Measurements from ENCODE around the gene ITPA. TPM values are rescaled to one million over a fixed set of nuclear protein-coding genes. Genes with fewer than 3 reads are reported as not detected.

Gene ITPA
- total RNA-seq, 1 donor from 2014 or later = 43.4 TPM

DNA sequence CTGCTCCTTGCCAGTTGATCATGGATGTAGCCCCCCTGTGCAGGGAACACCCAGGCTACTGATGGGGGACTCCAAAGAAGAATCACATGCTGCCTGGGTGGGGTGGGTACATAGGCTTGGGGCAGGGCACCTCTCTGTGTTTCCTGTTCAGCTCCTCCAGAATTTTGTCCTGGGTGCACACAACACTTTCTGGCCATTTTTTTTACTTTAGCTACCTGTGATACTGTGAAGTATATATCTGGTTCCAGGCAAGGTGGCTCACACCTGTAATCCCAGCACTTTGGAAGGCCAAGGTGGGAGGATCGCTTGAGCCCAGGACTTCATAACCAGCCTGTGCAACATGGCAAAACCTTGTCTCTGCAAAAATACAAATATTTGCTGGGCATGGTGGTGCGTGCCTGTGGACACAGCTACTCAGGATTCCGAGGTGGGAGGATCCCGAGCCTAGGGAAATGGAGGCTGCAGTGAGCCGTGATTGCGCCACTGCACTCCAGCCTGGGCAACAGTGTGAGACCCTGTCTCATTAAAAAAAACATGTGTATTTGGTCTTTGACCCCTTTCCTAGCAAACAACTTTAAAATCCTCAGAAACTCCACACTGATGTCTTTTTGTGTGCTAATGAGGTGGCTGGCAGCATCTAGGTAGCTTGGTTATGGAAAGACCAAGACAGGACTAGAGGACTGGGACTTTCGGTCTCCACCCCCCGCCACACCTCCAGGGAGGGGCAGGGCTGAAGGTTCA is 15.6 kb downstream of the ITPA start:
- H3K36me3 Mint-ChIP-seq (ENCODE audit: low read depth) = peaks cover 7% of the 10 kb centered on the region
- H3K27ac Mint-ChIP-seq (ENCODE audit: unreplicated experiment) = no peak overlapping the region
- TF ChIP-seq, protein P1, sequence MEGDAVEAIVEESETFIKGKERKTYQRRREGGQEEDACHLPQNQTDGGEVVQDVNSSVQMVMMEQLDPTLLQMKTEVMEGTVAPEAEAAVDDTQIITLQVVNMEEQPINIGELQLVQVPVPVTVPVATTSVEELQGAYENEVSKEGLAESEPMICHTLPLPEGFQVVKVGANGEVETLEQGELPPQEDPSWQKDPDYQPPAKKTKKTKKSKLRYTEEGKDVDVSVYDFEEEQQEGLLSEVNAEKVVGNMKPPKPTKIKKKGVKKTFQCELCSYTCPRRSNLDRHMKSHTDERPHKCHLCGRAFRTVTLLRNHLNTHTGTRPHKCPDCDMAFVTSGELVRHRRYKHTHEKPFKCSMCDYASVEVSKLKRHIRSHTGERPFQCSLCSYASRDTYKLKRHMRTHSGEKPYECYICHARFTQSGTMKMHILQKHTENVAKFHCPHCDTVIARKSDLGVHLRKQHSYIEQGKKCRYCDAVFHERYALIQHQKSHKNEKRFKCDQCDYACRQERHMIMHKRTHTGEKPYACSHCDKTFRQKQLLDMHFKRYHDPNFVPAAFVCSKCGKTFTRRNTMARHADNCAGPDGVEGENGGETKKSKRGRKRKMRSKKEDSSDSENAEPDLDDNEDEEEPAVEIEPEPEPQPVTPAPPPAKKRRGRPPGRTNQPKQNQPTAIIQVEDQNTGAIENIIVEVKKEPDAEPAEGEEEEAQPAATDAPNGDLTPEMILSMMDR (IDR thresholded peaks at IDR 0.05) = no peak
- H3K4me1 Mint-ChIP-seq (ENCODE audit: low read depth) = peaks cover 13% of the 10 kb centered on the region
- H3K4me3 Mint-ChIP-seq (ENCODE audit: unreplicated experiment) = no peak overlapping the region
- H3K27me3 Mint-ChIP-seq (ENCODE audit: low read depth) = no peaks in the 10 kb centered on the region
- no peaks in the 10 kb centered on the region for H3K9me3 Mint-ChIP-seq (ENCODE audit: low read depth)
- DNase-seq (ENCODE audit: low spot score) = no peak

- peak overlapping the region; percentile 51 for H3K27ac Mint-ChIP-seq (ENCODE audit: unreplicated experiment)
- H3K36me3 Mint-ChIP-seq (ENCODE audit: low read depth) = peaks cover 4% of the 10 kb centered on the region
- no peaks in the 10 kb centered on the region for H3K9me3 Mint-ChIP-seq (ENCODE audit: low read depth)
- TF ChIP-seq, protein P1 (IDR thresholded peaks at IDR 0.05) = no peak
- H3K4me1 Mint-ChIP-seq (ENCODE audit: low read depth) = peaks cover 13% of the 10 kb centered on the region
- DNase-seq (ENCODE audit: low spot score) = no peak
- H3K27me3 Mint-ChIP-seq (ENCODE audit: low read depth) = no peaks in the 10 kb centered on the region
- no peak overlapping the region for H3K4me3 Mint-ChIP-seq (ENCODE audit: unreplicated experiment)
Observed at GRCh38 chr20:3226093-3226492, 16.8 kb downstream of the ITPA start.

- peaks cover 13% of the 10 kb centered on the region for H3K4me1 Mint-ChIP-seq (ENCODE audit: low read depth)
- TF ChIP-seq, protein P1 (IDR thresholded peaks at IDR 0.05) = no peak
- no peaks in the 10 kb centered on the region for H3K9me3 Mint-ChIP-seq (ENCODE audit: low read depth)
- no peaks in the 10 kb centered on the region for H3K27me3 Mint-ChIP-seq (ENCODE audit: low read depth)
- no peak overlapping the region for H3K4me3 Mint-ChIP-seq (ENCODE audit: unreplicated experiment)
- DNase-seq (ENCODE audit: low spot score) = no peak
- no peaks in the 10 kb centered on the region for H3K36me3 Mint-ChIP-seq (ENCODE audit: low read depth)
- H3K27ac Mint-ChIP-seq (ENCODE audit: unreplicated experiment) = no peak overlapping the region
Observed at GRCh38 chr20:3226864-3227263, 17.6 kb downstream of the ITPA start.

- TF ChIP-seq, protein P1 (IDR thresholded peaks at IDR 0.05) = no peak
- Mint-ChIP-seq H3K4me3 (ENCODE audit: unreplicated experiment) (no peak overlapping the region), H3K27me3 (ENCODE audit: low read depth) (no peaks in the 10 kb centered on the region), H3K9me3 (ENCODE audit: low read depth) (no peaks in the 10 kb centered on the region), H3K4me1 (ENCODE audit: low read depth) (peaks cover 13% of the 10 kb centered on the region), H3K36me3 (ENCODE audit: low read depth) (no peaks in the 10 kb centered on the region), H3K27ac (ENCODE audit: unreplicated experiment) (no peak overlapping the region)
- DNase-seq (ENCODE audit: low spot score) = no peak
Observed at GRCh38 chr20:3227506-3227905, 18.2 kb downstream of the ITPA start.

- no peak overlapping the region for H3K27ac Mint-ChIP-seq (ENCODE audit: unreplicated experiment)
- H3K9me3 Mint-ChIP-seq (ENCODE audit: low read depth) = no peaks in the 10 kb centered on the region
- H3K36me3 Mint-ChIP-seq (ENCODE audit: low read depth) = no peaks in the 10 kb centered on the region
Observed at GRCh38 chr20:3227936-3228749, 18.8 kb downstream of the ITPA start.

More at GRCh38 chr20:3227936-3228749, 18.8 kb downstream of the ITPA start:
- no peak for DNase-seq (ENCODE audit: low spot score)
- Mint-ChIP-seq H3K4me3 (ENCODE audit: unreplicated experiment) (no peak overlapping the region), H3K4me1 (ENCODE audit: low read depth) (peaks cover 13% of the 10 kb centered on the region), H3K27me3 (ENCODE audit: low read depth) (no peaks in the 10 kb centered on the region)
- TF ChIP-seq, protein P1 (IDR thresholded peaks at IDR 0.05) = no peak

Data from chondrocyte (in vitro differentiated cells).